ENCODE results near the gene GADL1.

The GADL1 gene

DNA sequence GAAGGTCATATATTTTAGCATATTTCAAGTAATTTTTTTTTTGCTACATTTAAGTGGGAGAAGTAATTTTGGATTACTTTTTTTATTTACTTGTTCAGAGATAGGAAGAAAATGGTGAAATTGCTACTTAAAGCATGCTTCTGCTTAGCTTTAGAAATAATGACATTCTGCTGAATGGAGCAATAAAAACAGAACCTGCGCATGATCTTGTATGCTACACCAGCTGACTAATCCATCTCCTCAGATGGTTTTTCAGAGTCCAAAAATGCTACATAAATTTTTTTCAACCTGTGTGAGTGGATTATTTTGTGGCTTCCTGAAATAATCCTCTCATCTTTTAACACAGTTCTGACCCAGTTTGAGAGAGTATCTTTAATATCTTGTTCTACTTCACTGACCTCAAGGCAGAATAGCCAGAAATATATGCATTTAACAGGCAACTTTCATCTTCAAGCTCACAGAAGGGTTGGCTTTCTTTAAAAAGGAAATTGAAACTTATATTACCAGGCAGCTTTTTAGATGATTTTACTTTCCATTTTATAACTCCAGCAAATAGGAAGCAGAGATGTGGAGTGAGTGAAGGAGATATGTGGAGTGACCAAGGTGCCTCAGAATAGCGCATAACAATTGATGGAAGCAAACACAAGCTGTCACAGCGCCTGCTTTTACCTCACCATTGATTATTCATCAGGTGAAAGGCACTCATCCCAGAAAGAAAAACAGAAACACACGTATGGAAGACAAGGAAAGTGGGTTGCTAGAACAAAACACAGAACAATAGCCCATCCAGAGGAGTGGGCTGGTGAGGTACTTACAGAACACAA is 151.5 kb downstream of the GADL1 start:
- H3K36me3 ChIP-seq (ENCODE audit: control insufficient read depth in 2 of 2, insufficient read depth in 2 of 2, low read length in 2 of 2): no peaks in the 10 kb centered on the region
- no peaks in the 10 kb centered on the region for H3K4me1 ChIP-seq (ENCODE audit: control insufficient read depth, insufficient read depth, low read length)
- H3K9ac ChIP-seq (ENCODE audit: low read length in 2 of 2): no peak overlapping the region
- no peak overlapping the region for H3K27ac ChIP-seq (ENCODE audit: low read length)
- H3K27me3 ChIP-seq (ENCODE audit: control insufficient read depth in 1 of 2, insufficient read depth in 2 of 2, low read length in 2 of 2): no peaks in the 10 kb centered on the region
- H3K9me3 ChIP-seq (ENCODE audit: control insufficient read depth in 2 of 2, low read length in 2 of 2): no peaks in the 10 kb centered on the region
- no peak overlapping the region for H3K4me3 ChIP-seq (ENCODE audit: low read length in 2 of 2)

DNA sequence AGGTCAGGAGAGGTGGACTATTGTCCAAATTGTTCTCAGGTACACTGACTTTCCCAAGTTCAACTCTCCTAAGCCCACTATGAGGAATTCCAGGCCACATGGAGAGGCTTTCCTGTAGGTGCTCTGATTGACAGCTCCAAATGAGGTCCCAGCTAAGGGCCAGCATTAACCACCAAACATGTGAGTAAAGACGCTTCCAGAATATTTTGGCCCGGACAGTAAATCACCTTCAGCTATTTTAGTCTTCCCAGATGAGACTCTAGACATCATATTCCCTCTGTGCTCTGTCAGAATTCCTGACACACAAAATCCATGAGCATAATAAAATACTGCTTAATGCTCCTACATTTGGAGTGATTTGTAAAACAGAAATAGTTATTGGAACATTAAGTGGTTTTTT is 152.6 kb downstream of the GADL1 start:
- H3K9ac ChIP-seq (ENCODE audit: low read length in 2 of 2): no peak overlapping the region
- no peaks in the 10 kb centered on the region for H3K36me3 ChIP-seq (ENCODE audit: control insufficient read depth in 2 of 2, insufficient read depth in 2 of 2, low read length in 2 of 2)
- H3K9me3 ChIP-seq (ENCODE audit: control insufficient read depth in 2 of 2, low read length in 2 of 2): no peaks in the 10 kb centered on the region
- no peak overlapping the region for H3K27ac ChIP-seq (ENCODE audit: low read length)
- no peaks in the 10 kb centered on the region for H3K4me1 ChIP-seq (ENCODE audit: control insufficient read depth, insufficient read depth, low read length)
- H3K4me3 ChIP-seq (ENCODE audit: low read length in 2 of 2): no peak overlapping the region
- no peaks in the 10 kb centered on the region for H3K27me3 ChIP-seq (ENCODE audit: control insufficient read depth in 1 of 2, insufficient read depth in 2 of 2, low read length in 2 of 2)

DNA sequence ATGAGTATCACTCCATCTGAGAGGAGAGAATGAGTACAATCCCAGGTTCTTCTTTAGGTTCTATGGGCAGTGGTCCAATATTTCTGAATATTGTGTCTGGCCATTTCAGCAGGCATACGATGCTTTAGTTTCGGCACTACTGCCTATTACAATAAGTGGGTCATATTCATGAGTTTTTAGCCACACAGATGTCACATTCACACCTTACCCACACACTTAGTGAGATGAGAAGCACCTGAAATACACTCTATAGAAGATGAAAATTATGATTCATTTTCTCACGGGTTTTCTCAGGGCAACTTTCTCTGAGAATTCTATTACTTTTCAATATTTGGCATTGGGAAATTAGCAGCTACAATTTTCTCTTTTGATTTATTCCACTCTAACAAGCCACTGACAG is 155.9 kb downstream of the GADL1 start:
- Histone ChIP-seq H3K27ac (ENCODE audit: low read length) (no peak overlapping the region), H3K9me3 (ENCODE audit: control insufficient read depth in 2 of 2, low read length in 2 of 2) (no peaks in the 10 kb centered on the region), H3K36me3 (ENCODE audit: control insufficient read depth in 2 of 2, insufficient read depth in 2 of 2, low read length in 2 of 2) (no peaks in the 10 kb centered on the region), H3K4me3 (ENCODE audit: low read length in 2 of 2) (no peak overlapping the region), H3K4me1 (ENCODE audit: control insufficient read depth, insufficient read depth, low read length) (no peaks in the 10 kb centered on the region), H3K9ac (ENCODE audit: low read length in 2 of 2) (no peak overlapping the region), H3K27me3 (ENCODE audit: control insufficient read depth in 1 of 2, insufficient read depth in 2 of 2, low read length in 2 of 2) (no peaks in the 10 kb centered on the region)

DNA sequence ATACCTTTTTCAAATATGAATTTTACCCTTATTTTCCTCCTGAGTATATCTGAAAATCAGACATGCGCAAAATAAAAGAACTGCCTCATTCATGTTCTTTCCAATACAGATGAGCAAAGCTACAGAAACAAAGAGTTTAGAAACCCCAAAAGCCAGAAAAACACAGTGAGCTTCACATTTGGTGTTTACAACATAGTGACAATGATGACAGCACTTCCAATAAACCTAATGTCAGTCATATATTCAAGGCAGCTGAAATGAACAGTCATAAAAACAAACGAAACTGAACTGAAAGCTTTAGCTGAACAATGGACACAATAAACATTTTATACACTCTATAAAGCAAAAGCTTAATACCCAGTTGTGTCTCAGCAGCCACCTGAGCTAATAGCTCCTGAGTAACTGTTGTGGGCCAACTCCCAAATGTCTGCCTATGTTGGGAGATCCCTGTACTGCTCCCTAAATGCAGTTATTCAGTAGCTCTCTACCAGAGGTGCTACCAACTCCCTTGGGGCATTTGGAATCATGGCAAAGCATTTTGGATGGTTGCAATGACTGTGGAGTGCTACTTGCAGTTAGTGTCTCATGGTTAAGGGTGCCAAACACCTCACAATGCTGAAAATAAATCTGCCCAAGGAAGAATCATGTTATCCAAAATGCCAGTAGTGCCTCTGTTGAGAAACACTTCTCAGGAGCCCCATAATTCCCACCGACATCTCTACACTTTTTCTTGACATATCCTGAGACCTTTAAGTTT is 156.5 kb downstream of the GADL1 start:
- no peak overlapping the region for H3K9ac ChIP-seq (ENCODE audit: low read length in 2 of 2)
- no peaks in the 10 kb centered on the region for H3K27me3 ChIP-seq (ENCODE audit: control insufficient read depth in 1 of 2, insufficient read depth in 2 of 2, low read length in 2 of 2)
- no peak overlapping the region for H3K27ac ChIP-seq (ENCODE audit: low read length)

DNA sequence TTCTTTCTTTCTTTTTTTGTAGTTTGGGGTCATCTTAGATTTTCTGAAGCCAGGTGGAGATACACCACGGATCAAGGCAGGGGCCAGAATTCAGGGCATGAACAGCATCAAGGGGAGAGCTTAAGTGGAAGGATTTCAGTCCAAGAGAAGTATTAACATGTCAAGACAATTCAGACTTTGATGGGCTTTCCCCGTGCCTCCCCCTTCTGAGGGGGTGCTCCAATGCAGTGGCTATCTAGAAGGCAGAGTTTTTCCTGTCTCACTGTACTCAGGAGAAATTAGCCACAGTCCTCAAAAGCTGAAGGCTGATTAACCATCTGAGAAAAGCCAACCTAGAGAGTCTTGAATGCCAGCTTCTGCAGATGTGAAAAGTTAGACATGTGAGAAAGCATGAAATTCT is 160.8 kb downstream of the GADL1 start:
- Histone ChIP-seq H3K36me3 (ENCODE audit: control insufficient read depth in 2 of 2, insufficient read depth in 2 of 2, low read length in 2 of 2) (no peaks in the 10 kb centered on the region), H3K27ac (ENCODE audit: low read length) (no peak overlapping the region), H3K9ac (ENCODE audit: low read length in 2 of 2) (no peak overlapping the region), H3K4me1 (ENCODE audit: control insufficient read depth, insufficient read depth, low read length) (no peaks in the 10 kb centered on the region), H3K4me3 (ENCODE audit: low read length in 2 of 2) (no peak overlapping the region), H3K27me3 (ENCODE audit: control insufficient read depth in 1 of 2, insufficient read depth in 2 of 2, low read length in 2 of 2) (no peaks in the 10 kb centered on the region), H3K9me3 (ENCODE audit: control insufficient read depth in 2 of 2, low read length in 2 of 2) (no peaks in the 10 kb centered on the region)

More for the DNA sequence above, 156.5 kb downstream of the GADL1 start:
- Histone ChIP-seq H3K36me3 (ENCODE audit: control insufficient read depth in 2 of 2, insufficient read depth in 2 of 2, low read length in 2 of 2) (no peaks in the 10 kb centered on the region), H3K4me3 (ENCODE audit: low read length in 2 of 2) (no peak overlapping the region), H3K4me1 (ENCODE audit: control insufficient read depth, insufficient read depth, low read length) (no peaks in the 10 kb centered on the region), H3K9me3 (ENCODE audit: control insufficient read depth in 2 of 2, low read length in 2 of 2) (no peaks in the 10 kb centered on the region)

DNA sequence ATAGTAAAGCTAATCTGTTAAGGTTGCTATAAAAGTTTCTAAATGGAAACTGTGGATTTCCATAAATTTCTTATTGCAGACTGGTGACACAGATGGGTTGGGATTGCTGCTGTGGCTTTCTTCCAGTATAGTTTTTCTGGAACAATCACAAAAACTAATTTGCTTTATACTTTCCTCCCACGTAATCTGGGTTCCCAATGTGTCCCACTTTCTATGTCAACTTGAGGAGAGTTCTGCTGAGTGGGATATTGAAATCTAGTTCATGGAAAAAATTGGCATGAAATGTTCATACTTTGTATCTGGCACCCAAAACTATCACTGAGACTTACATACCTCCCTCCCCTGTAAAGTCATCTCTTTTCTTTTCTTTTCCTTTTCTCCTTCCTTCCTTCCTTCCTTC is 161.3 kb downstream of the GADL1 start:
- Histone ChIP-seq H3K9me3 (ENCODE audit: control insufficient read depth in 2 of 2, low read length in 2 of 2) (no peaks in the 10 kb centered on the region), H3K27me3 (ENCODE audit: control insufficient read depth in 1 of 2, insufficient read depth in 2 of 2, low read length in 2 of 2) (no peaks in the 10 kb centered on the region), H3K36me3 (ENCODE audit: control insufficient read depth in 2 of 2, insufficient read depth in 2 of 2, low read length in 2 of 2) (no peaks in the 10 kb centered on the region), H3K4me1 (ENCODE audit: control insufficient read depth, insufficient read depth, low read length) (no peaks in the 10 kb centered on the region), H3K27ac (ENCODE audit: low read length) (no peak overlapping the region), H3K9ac (ENCODE audit: low read length in 2 of 2) (no peak overlapping the region), H3K4me3 (ENCODE audit: low read length in 2 of 2) (no peak overlapping the region)

DNA sequence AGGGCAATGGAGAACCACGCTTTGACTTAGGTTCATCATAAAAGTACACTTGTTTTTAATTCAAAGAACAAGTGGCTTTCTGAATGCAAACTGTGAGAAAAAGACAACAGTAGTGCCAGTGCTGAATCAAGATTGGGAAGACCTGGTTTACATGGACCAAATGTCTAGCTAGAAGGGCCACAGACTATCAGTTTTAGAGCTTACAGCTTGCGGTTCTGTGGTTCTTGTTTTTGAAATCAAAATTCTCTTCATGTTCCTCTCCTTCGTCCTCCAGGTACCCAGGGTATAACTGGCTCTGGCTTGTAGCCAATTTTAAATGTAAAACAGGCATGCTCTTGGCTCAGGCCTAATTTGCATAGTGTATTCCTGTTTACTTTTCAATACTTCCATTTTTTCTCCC is 163.5 kb downstream of the GADL1 start:
- Histone ChIP-seq H3K4me3 (ENCODE audit: low read length in 2 of 2) (no peak overlapping the region), H3K9ac (ENCODE audit: low read length in 2 of 2) (no peak overlapping the region), H3K36me3 (ENCODE audit: control insufficient read depth in 2 of 2, insufficient read depth in 2 of 2, low read length in 2 of 2) (no peaks in the 10 kb centered on the region), H3K4me1 (ENCODE audit: control insufficient read depth, insufficient read depth, low read length) (no peaks in the 10 kb centered on the region), H3K9me3 (ENCODE audit: control insufficient read depth in 2 of 2, low read length in 2 of 2) (no peaks in the 10 kb centered on the region), H3K27me3 (ENCODE audit: control insufficient read depth in 1 of 2, insufficient read depth in 2 of 2, low read length in 2 of 2) (no peaks in the 10 kb centered on the region), H3K27ac (ENCODE audit: low read length) (no peak overlapping the region)

DNA sequence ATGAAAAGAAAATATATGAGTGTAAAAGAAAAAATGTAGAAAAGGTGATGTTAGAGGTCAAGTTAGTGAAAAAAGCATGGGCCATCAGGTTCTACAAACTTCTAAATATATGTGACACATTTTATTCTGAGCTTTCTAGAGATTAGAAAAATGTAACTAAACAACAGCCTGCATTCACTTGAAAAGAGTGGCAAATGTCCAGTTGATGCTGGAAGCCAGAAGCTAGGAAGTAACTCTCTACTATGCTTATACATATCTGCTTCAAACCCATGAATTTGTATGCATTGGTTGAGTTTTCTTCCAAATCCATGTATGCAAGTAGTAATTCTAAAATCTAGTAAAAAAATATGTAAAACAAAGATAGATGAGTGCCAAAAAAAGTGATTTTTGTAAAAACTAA is 164.5 kb downstream of the GADL1 start:
- Histone ChIP-seq H3K9me3 (ENCODE audit: control insufficient read depth in 2 of 2, low read length in 2 of 2) (no peaks in the 10 kb centered on the region), H3K27ac (ENCODE audit: low read length) (no peak overlapping the region), H3K4me1 (ENCODE audit: control insufficient read depth, insufficient read depth, low read length) (no peaks in the 10 kb centered on the region), H3K36me3 (ENCODE audit: control insufficient read depth in 2 of 2, insufficient read depth in 2 of 2, low read length in 2 of 2) (no peaks in the 10 kb centered on the region), H3K27me3 (ENCODE audit: control insufficient read depth in 1 of 2, insufficient read depth in 2 of 2, low read length in 2 of 2) (no peaks in the 10 kb centered on the region), H3K9ac (ENCODE audit: low read length in 2 of 2) (no peak overlapping the region), H3K4me3 (ENCODE audit: low read length in 2 of 2) (no peak overlapping the region)

DNA sequence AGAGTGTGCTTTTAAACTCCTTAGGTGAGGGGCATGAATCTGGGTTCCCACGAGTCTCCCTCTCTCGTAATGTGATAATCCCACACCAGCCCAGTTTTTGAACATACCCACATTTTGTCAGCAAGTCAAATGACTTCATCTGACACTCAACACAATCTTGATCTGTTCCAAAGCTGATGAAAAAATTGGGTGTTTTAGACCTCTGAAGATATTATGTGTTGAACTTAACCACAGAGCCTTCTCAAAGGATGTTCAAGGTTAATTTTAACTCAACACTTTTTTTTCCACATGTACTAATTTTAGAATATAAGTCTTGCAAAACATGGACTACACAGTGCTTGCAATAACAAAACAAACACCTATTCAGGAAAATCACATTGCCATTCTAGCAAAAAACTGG is 164.9 kb downstream of the GADL1 start:
- Histone ChIP-seq H3K9ac (ENCODE audit: low read length in 2 of 2) (no peak overlapping the region), H3K27ac (ENCODE audit: low read length) (no peak overlapping the region), H3K36me3 (ENCODE audit: control insufficient read depth in 2 of 2, insufficient read depth in 2 of 2, low read length in 2 of 2) (no peaks in the 10 kb centered on the region), H3K27me3 (ENCODE audit: control insufficient read depth in 1 of 2, insufficient read depth in 2 of 2, low read length in 2 of 2) (no peaks in the 10 kb centered on the region), H3K9me3 (ENCODE audit: control insufficient read depth in 2 of 2, low read length in 2 of 2) (no peaks in the 10 kb centered on the region), H3K4me1 (ENCODE audit: control insufficient read depth, insufficient read depth, low read length) (no peaks in the 10 kb centered on the region), H3K4me3 (ENCODE audit: low read length in 2 of 2) (no peak overlapping the region)

DNA sequence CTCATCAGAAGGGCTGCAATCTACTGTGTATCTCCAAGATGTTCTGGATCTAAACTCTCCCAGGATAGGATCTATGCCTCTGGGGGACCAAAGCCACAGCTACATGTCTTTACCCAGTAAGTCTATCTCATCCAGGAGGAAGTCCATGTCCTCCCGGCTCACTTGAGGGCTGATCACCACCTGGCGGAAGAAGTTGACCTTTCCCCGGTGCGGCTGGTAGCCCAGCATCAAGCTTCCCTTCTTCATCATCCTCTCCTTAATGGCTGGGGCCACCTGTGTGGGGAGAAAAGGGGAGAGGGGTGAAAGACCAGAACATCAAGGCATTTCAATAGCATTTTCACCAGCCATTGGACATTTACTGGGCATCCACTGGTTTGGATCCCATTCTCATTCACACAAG is 166.3 kb downstream of the GADL1 start:
- Histone ChIP-seq H3K9ac (ENCODE audit: low read length in 2 of 2) (no peak overlapping the region), H3K4me1 (ENCODE audit: control insufficient read depth, insufficient read depth, low read length) (no peaks in the 10 kb centered on the region), H3K9me3 (ENCODE audit: control insufficient read depth in 2 of 2, low read length in 2 of 2) (no peaks in the 10 kb centered on the region), H3K27ac (ENCODE audit: low read length) (no peak overlapping the region), H3K36me3 (ENCODE audit: control insufficient read depth in 2 of 2, insufficient read depth in 2 of 2, low read length in 2 of 2) (no peaks in the 10 kb centered on the region), H3K27me3 (ENCODE audit: control insufficient read depth in 1 of 2, insufficient read depth in 2 of 2, low read length in 2 of 2) (no peaks in the 10 kb centered on the region), H3K4me3 (ENCODE audit: low read length in 2 of 2) (no peak overlapping the region)

DNA sequence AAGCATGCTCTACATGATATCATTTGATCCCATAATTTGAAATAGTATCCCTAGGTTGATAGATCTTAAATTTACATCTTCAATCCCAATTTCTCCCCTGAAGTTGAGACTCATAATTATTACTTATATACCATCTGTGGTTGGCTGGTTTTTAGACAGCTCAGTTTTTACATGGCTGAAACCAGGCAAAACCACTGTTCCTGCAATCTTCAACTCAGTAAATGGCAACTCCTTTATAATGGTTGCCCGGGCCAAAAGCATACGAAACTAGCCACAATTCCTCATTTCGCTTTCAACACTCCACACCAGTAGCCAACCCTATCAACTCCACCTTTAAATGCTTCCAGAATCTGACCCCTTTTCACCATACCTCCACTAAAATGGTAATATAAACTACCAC is 169.6 kb downstream of the GADL1 start:
- Histone ChIP-seq H3K9me3 (ENCODE audit: control insufficient read depth in 2 of 2, low read length in 2 of 2) (no peaks in the 10 kb centered on the region), H3K4me1 (ENCODE audit: control insufficient read depth, insufficient read depth, low read length) (no peaks in the 10 kb centered on the region), H3K27me3 (ENCODE audit: control insufficient read depth in 1 of 2, insufficient read depth in 2 of 2, low read length in 2 of 2) (no peaks in the 10 kb centered on the region)

More for the DNA sequence above, 169.6 kb downstream of the GADL1 start:
- Histone ChIP-seq H3K4me3 (ENCODE audit: low read length in 2 of 2) (no peak overlapping the region), H3K27ac (ENCODE audit: low read length) (no peak overlapping the region), H3K36me3 (ENCODE audit: control insufficient read depth in 2 of 2, insufficient read depth in 2 of 2, low read length in 2 of 2) (no peaks in the 10 kb centered on the region), H3K9ac (ENCODE audit: low read length in 2 of 2) (no peak overlapping the region)

Measured in stomach smooth muscle (tissue), 2 donors.